Panc1 (cell line): ENCODE data around the gene DHX8. TPM values are rescaled to one million over a fixed set of nuclear protein-coding genes. Genes with fewer than 3 reads are reported as not detected.

Experiments
- ATAC-seq: fragments of 200-7000 bp; cut with Tn5 transposase; 2 replicates; pipeline ENCODE4 v1.9.1; 2020; ENCODE audit warnings: mild to moderate bottlenecking, moderate library complexity
- BruUV-seq: library from RNA; stranded (reverse); fragments of 400-500 nt; replicated peaks from 2 replicates; lab custom pipeline; 2021; lab: Mats Ljungman, UMichigan
- CTCF ChIA-PET: fragments of 300-600 bp; sonication (Branson Sonifier 250); formaldehyde crosslinking; loops from one replicate; lab custom pipeline; 2022; ENCODE audit warnings: antibody characterized with exemption; lab: Charles Lee
- POLR2A ChIA-PET: fragments of 300-600 bp; sonication (Branson Sonifier 250); formaldehyde crosslinking; loops from one replicate; lab custom pipeline; 2022; ENCODE audit warnings: antibody characterized with exemption; lab: Charles Lee
- DNase-seq: peaks from one replicate; pipeline ENCODE4 v3.0.0-alpha.2; 2010; ENCODE audit warnings: low read depth, low spot score
- H3K27ac ChIP-seq: 2 replicates; pipeline ENCODE4 v1.5.1; 2011; ENCODE audit warnings: mild to moderate bottlenecking, low read length, inconsistent platforms
- H3K27me3 ChIP-seq: fragments of 200-500 bp; sonication (Bioruptor generic); 2 replicates; pipeline ENCODE4 v1.6.0; 2014; ENCODE audit warnings: low read length, inconsistent platforms; ENCODE audit not compliant: control insufficient read depth, insufficient read depth
- H3K36me3 ChIP-seq: fragments of 200-500 bp; sonication (Bioruptor generic); 2 replicates; pipeline ENCODE4 v1.5.1; 2014; ENCODE audit warnings: inconsistent platforms, mild to moderate bottlenecking, low read length, moderate library complexity; ENCODE audit not compliant: control insufficient read depth, insufficient read depth
- H3K4me1 ChIP-seq: 2 replicates; pipeline ENCODE4 v1.5.1; 2011; ENCODE audit warnings: inconsistent platforms, mild to moderate bottlenecking, low read length, moderate library complexity; ENCODE audit not compliant: control insufficient read depth, insufficient read depth
- H3K4me3 ChIP-seq, 2 experiments: 2 replicates each; pipeline ENCODE4 v1.5.1; 2011 to 2012; ENCODE audit warnings: low read depth in 2 of 2, low read length in 2 of 2, mild to moderate bottlenecking in 2 of 2, inconsistent platforms in 1 of 2, moderate library complexity in 1 of 2
- H3K9me3 ChIP-seq: fragments of 200-500 bp; sonication (Bioruptor generic); 2 replicates; pipeline ENCODE4 v1.5.1; 2014; ENCODE audit warnings: low read depth, mild to moderate bottlenecking, inconsistent platforms, low read length, moderate library complexity; ENCODE audit not compliant: control insufficient read depth, insufficient read depth
- CTCF ChIP-seq: fragments of 450-650 bp; IDR thresholded peaks from 2 replicates; pipeline ENCODE4 v1.5.1; 2017; ENCODE audit warnings: mild to moderate bottlenecking
- POLR2AphosphoS5 ChIP-seq: IDR thresholded peaks from 2 replicates; pipeline ENCODE4 v1.6.1; 2012; ENCODE audit warnings: mild to moderate bottlenecking, low read depth, low read length, moderate library complexity
- REST ChIP-seq, 2 experiments: IDR thresholded peaks; 2 replicates each; pipeline ENCODE4 v1.6.1; 2011 to 2012; ENCODE audit warnings: low read depth in 2 of 2, control low read depth in 1 of 2, low read length in 1 of 2, mild to moderate bottlenecking in 1 of 2, moderate library complexity in 1 of 2; ENCODE audit not compliant: insufficient read depth in 1 of 2
- SIN3A ChIP-seq: IDR thresholded peaks from 2 replicates; pipeline ENCODE4 v1.6.1; 2012; ENCODE audit warnings: low read depth, mild to moderate bottlenecking, low read length, moderate library complexity, borderline replicate concordance; ENCODE audit not compliant: insufficient read depth
- TCF7L2 ChIP-seq: IDR thresholded peaks from 2 replicates; pipeline ENCODE4 v1.6.1; 2011; ENCODE audit warnings: mild to moderate bottlenecking, low read depth, low read length, inconsistent platforms
- in situ Hi-C: cut with HindIII; loops from 2 replicates; pipeline ENCODE4 v1.10.0; 2016; ENCODE audit warnings: low sequenced_read_pairs, low pct_unique_long_range_greater_than_20kb
- intact Hi-C: fragments of 100-400 bp; cut with micrococcal nuclease; formaldehyde crosslinking; loops from one replicate; pipeline ENCODE4 v1.10.0; 2022; ENCODE audit not compliant: unreplicated experiment
- total RNA-seq: library from RNA; stranded (reverse); gene quantifications from one replicate; pipeline ENCODE4 v1.2.1, GENCODE V29; 2021; ENCODE audit not compliant: unreplicated experiment

Gene DHX8
- total RNA-seq, 1 experiment from 2014 or later: 45.6 TPM

GRCh38 chr17:43550754-43551153, 67.0 kb downstream of the DHX8 start:
- no peak for ATAC-seq
- CTCF ChIA-PET: no interaction called here
- no TSS peak for BruUV-seq
- Histone ChIP-seq H3K27ac (no peak overlapping the region), H3K4me3 (no peak overlapping the region), H3K36me3 (no peaks in the 10 kb centered on the region), H3K9me3 (no peaks in the 10 kb centered on the region), H3K4me1 (0 out of 2 replicates have a peak, but pooled peaks cover 3% of the 10 kb centered on the region), H3K27me3 (no peaks in the 10 kb centered on the region)
- intact Hi-C loops (no loop called here), in situ Hi-C loops (no loop called here)
- TF ChIP-seq CTCF (no peak), SIN3A (no peak), POLR2AphosphoS5 (no peak), TCF7L2 (no peak), REST (IDR thresholded peaks at IDR 0.05; ENCODE audit: insufficient read depth in 1 of 2, low read depth in 2 of 2, low read length in 1 of 2) (no peak)
- POLR2A ChIA-PET: no interaction called here
- DNase-seq: no peak

- ChIA-PET POLR2A (interaction anchor here (0.6 kb wide), 1 partner anchor 15 kb away, joined by 8 read pairs; no protein-coding TSS in a partner anchor), CTCF (interaction anchor here (0.6 kb wide), 1 partner anchor 157 kb away, joined by 5 read pairs; no protein-coding TSS in a partner anchor)
- no peak for ATAC-seq
- no peak for DNase-seq
- Histone ChIP-seq H3K4me1 (no peaks in the 10 kb centered on the region), H3K36me3 (no peaks in the 10 kb centered on the region), H3K27ac (no peak overlapping the region), H3K4me3 (no peak overlapping the region), H3K27me3 (no peaks in the 10 kb centered on the region), H3K9me3 (no peaks in the 10 kb centered on the region)
- TF ChIP-seq REST (IDR thresholded peaks at IDR 0.05; ENCODE audit: insufficient read depth in 1 of 2, low read depth in 2 of 2, low read length in 1 of 2) (no peak), TCF7L2 (no peak), POLR2AphosphoS5 (no peak), SIN3A (no peak), CTCF (no peak)
- in situ Hi-C loops: no loop called here
- intact Hi-C loops: no loop called here
- no TSS peak for BruUV-seq
These were observed 68.6 kb downstream of the DHX8 start for GRCh38 chr17:43552229-43552837.
